ENCODE data around the gene ELF3.

The ELF3 gene

GRCh38 chr1:201982623-201983379 is 27.6 kb upstream of the ELF3 start, which contains the start of gene RNPEP:
TSS of gene RNPEP (plus strand) at chr1:201982648. CDS start at chr1:201982667, 19 bp downstream.
- peak within 1 kb of the TSS; percentile 90 for H3K27ac ChIP-seq

GRCh38 chr1:201983380-201983805 is 27.0 kb upstream of the ELF3 start:
- peak overlapping the region; percentile 90 for H3K27ac ChIP-seq
- TF ChIP-seq, protein P1, sequence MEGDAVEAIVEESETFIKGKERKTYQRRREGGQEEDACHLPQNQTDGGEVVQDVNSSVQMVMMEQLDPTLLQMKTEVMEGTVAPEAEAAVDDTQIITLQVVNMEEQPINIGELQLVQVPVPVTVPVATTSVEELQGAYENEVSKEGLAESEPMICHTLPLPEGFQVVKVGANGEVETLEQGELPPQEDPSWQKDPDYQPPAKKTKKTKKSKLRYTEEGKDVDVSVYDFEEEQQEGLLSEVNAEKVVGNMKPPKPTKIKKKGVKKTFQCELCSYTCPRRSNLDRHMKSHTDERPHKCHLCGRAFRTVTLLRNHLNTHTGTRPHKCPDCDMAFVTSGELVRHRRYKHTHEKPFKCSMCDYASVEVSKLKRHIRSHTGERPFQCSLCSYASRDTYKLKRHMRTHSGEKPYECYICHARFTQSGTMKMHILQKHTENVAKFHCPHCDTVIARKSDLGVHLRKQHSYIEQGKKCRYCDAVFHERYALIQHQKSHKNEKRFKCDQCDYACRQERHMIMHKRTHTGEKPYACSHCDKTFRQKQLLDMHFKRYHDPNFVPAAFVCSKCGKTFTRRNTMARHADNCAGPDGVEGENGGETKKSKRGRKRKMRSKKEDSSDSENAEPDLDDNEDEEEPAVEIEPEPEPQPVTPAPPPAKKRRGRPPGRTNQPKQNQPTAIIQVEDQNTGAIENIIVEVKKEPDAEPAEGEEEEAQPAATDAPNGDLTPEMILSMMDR (conservative IDR thresholded peaks at IDR 0.05), result no peak
- TF ChIP-seq ZFX (IDR thresholded peaks at IDR 0.05), result no peak

More at GRCh38 chr1:201982623-201983379, 27.6 kb upstream of the ELF3 start, which contains the start of gene RNPEP:
- TF ChIP-seq, protein P1 (conservative IDR thresholded peaks at IDR 0.05), result no peak; the same call in 1 of the 2 replicates
- peak; percentile 98 for TF ChIP-seq ZFX (IDR thresholded peaks at IDR 0.05)

- TF ChIP-seq, protein P1 (conservative IDR thresholded peaks at IDR 0.05), result no peak
- TF ChIP-seq ZFX (IDR thresholded peaks at IDR 0.05), result no peak
- H3K27ac ChIP-seq, result no peak overlapping the region
Measured at GRCh38 chr1:201984446-201984845, 25.9 kb upstream of the ELF3 start.

- H3K27ac ChIP-seq, result no peak overlapping the region
Measured at GRCh38 chr1:201985355-201985754, 25.0 kb upstream of the ELF3 start.

GRCh38 chr1:201988601-201989000 is 21.8 kb upstream of the ELF3 start:
- H3K27ac ChIP-seq, result no peak overlapping the region
- TF ChIP-seq, protein P1 (conservative IDR thresholded peaks at IDR 0.05), result no peak
- TF ChIP-seq ZFX (IDR thresholded peaks at IDR 0.05), result no peak

More at GRCh38 chr1:201985355-201985754, 25.0 kb upstream of the ELF3 start:
- TF ChIP-seq, protein P1 (conservative IDR thresholded peaks at IDR 0.05), result no peak
- TF ChIP-seq ZFX (IDR thresholded peaks at IDR 0.05), result no peak

DNA sequence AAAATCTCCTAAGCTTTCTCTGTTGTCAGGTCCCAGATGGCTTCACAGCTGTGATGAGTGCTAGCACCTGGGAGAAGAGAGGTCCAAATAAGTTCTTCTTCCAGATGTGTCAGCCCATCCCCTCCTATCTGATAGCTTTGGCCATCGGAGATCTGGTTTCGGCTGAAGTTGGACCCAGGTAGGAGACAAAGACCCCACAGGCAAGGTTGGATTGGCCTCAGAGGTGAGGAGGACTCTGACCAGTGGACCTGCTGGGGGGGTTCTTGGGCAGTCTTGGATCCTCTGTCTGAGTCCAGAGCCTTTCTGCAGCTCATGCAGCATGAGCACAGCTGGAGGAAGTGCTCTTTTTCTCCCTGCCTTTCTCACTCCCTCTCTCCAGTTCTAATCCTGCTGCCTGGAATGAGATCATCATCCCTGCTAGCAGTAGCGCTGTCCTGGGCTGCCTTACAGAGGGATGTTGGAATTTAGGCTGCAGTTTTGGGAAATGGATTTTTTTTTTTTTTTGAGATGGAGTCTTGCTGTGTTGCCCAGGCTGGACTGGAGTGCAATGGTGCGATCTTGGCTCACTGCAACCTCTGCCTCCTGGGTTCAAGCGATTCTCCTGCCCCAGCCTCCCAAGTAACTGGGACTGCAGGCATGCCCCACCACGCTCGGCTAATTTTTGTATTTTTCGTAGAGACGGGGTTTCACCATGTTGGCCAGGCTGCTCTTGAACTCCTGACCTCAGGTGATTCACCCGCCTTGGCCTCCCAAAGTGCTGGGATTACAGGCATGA is 20.8 kb upstream of the ELF3 start:
- H3K27ac ChIP-seq, result peak overlapping the region; percentile 14; the same call in 1 of the 2 replicates
- no peak for TF ChIP-seq ZFX (IDR thresholded peaks at IDR 0.05)
- TF ChIP-seq, protein P1 (conservative IDR thresholded peaks at IDR 0.05), result no peak

DNA sequence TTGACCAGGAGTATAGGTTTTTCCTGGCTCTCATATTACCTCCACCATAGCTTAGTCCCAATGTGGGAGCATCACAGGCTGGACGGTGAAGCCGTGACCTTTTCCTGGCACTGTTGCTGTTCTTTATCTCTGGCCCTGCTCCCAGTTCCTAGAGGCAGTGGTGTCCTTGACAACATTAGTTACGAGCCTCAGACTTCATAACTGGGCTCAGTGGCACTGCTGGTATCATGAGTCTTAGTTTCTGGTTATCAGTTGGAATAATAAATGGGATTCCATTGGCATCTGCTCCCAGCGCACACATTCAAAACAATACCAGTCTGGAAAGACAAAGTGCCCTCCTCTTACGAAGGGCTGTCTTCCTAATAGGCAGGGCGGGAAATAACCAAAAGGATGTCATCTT is 20.0 kb upstream of the ELF3 start:
- H3K27ac ChIP-seq, result no peak overlapping the region; the same call in 1 of the 2 replicates
- no peak for TF ChIP-seq ZFX (IDR thresholded peaks at IDR 0.05)
- TF ChIP-seq, protein P1 (conservative IDR thresholded peaks at IDR 0.05), result no peak
